ENCODE measurements around the gene KANSL3. TPM values are rescaled to one million over a fixed set of nuclear protein-coding genes. Genes with fewer than 3 reads are reported as not detected.
"Not testable (repeated sequence)": the region's sequence is repeated elsewhere in the genome, so short reads cannot be mapped to it uniquely, and the experiment has no call there.

The KANSL3 gene
- total RNA-seq, 1 donor from 2014 or later: 23.5 TPM

DNA sequence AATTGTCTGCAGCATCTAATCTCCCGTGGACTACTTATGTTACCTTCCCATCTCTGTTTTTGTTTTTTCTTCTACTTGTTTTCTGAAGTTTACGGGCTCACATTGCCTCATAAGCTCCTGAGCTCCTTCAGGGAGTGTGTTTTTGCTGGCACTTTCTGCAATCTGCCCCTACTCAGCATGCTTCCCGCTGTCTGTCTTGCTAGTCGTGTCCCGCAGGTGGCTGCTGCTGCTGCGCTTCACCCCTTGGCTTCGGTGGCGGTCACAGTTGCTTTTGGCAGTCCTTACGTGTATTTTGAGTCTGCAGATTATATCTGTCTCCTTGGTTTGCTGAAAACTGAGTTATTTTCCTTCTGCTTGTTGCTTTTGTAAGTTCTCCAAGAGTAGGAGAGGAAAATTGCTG is 41.7 kb upstream of the KANSL3 start:
- Histone ChIP-seq H3K4me1 (ENCODE audit: control insufficient read depth in 3 of 3, insufficient read depth in 3 of 3, low read length in 3 of 3) (no peaks in the 10 kb centered on the region), H3K27me3 (ENCODE audit: control insufficient read depth in 3 of 3, insufficient read depth in 3 of 3, low read length in 3 of 3) (peaks cover 0 to 9% (median 6%) of the 10 kb centered on the region in 3 donors), H3K9me3 (ENCODE audit: control insufficient read depth in 3 of 3, low read length in 3 of 3) (no peaks in the 10 kb centered on the region), H3K4me3 (ENCODE audit: low read length in 3 of 3) (no peak overlapping the region), H3K36me3 (ENCODE audit: control insufficient read depth in 3 of 3, insufficient read depth in 3 of 3, low read length in 3 of 3) (no peaks in the 10 kb centered on the region), H3K9ac (ENCODE audit: low read depth in 1 of 3, low read length in 3 of 3) (no peak overlapping the region), H3K27ac (ENCODE audit: low read depth, low read length) (no peak overlapping the region)

DNA sequence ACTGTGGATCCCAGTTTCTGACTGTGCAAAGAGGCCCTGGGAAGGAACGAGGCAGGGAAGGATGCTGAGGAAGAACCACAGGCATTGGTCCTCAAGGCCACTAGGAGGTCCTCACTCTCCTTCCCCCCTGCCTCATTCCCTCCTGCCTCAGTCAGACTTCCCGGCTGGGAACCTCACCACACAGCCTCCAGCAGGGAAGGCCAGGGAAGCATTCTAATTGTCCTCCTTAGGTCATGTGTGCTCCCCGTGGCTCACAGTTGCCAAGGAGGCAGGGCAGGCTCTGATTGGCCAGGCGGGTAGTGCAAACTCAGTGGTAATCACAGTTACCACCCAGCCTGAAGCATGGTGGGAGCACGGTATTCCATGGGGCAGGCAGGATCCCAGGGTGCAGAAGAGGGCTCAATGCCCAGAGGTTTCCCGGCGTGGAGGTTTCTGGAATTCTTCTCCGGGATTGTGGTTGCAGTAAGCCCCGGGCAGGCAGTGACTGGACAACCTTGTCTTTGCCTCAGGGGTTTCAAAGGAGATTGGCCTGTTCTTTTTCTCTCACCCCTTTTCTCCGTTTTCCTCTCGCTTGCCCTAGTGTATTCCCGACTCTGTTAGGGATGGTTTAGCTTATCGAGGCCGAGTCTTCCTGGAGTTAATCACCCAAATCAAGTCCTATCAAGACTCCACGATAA is 31.6 kb upstream of the KANSL3 start:
- H3K4me1 ChIP-seq (ENCODE audit: control insufficient read depth in 3 of 3, insufficient read depth in 3 of 3, low read length in 3 of 3): peaks cover 0 to 11% (median 6%) of the 10 kb centered on the region in 3 donors
- H3K27ac ChIP-seq (ENCODE audit: low read depth, low read length): no peak overlapping the region
- H3K4me3 ChIP-seq (ENCODE audit: low read length in 3 of 3): no peak overlapping the region
- H3K9ac ChIP-seq (ENCODE audit: low read depth in 1 of 3, low read length in 3 of 3): no peak overlapping the region
- peaks cover 0 to 12% (median 3%) of the 10 kb centered on the region in 3 donors for H3K27me3 ChIP-seq (ENCODE audit: control insufficient read depth in 3 of 3, insufficient read depth in 3 of 3, low read length in 3 of 3)
- H3K9me3 ChIP-seq (ENCODE audit: control insufficient read depth in 3 of 3, low read length in 3 of 3): no peaks in the 10 kb centered on the region
- H3K36me3 ChIP-seq (ENCODE audit: control insufficient read depth in 3 of 3, insufficient read depth in 3 of 3, low read length in 3 of 3): no peaks in the 10 kb centered on the region

GRCh38 chr2:96668771-96669170 is 30.7 kb upstream of the KANSL3 start:
- H3K27me3 ChIP-seq (ENCODE audit: control insufficient read depth in 3 of 3, insufficient read depth in 3 of 3, low read length in 3 of 3): peaks cover 0 to 12% (median 3%) of the 10 kb centered on the region in 3 donors
- no peaks in the 10 kb centered on the region for H3K36me3 ChIP-seq (ENCODE audit: control insufficient read depth in 3 of 3, insufficient read depth in 3 of 3, low read length in 3 of 3)
- H3K4me1 ChIP-seq (ENCODE audit: control insufficient read depth in 3 of 3, insufficient read depth in 3 of 3, low read length in 3 of 3): peaks cover 0 to 13% (median 9%) of the 10 kb centered on the region in 3 donors
- H3K9me3 ChIP-seq (ENCODE audit: control insufficient read depth in 3 of 3, low read length in 3 of 3): no peaks in the 10 kb centered on the region
- no peak overlapping the region for H3K27ac ChIP-seq (ENCODE audit: low read depth, low read length)
- no peak overlapping the region for H3K4me3 ChIP-seq (ENCODE audit: low read length in 3 of 3)
- H3K9ac ChIP-seq (ENCODE audit: low read depth in 1 of 3, low read length in 3 of 3): no peak overlapping the region

GRCh38 chr2:96665717-96666116 is 27.6 kb upstream of the KANSL3 start:
- H3K4me3 ChIP-seq (ENCODE audit: low read length in 3 of 3); H3K36me3 ChIP-seq (ENCODE audit: control insufficient read depth in 3 of 3, insufficient read depth in 3 of 3, low read length in 3 of 3); H3K9ac ChIP-seq (ENCODE audit: low read depth in 1 of 3, low read length in 3 of 3); H3K9me3 ChIP-seq (ENCODE audit: control insufficient read depth in 3 of 3, low read length in 3 of 3): not testable (repeated sequence)
- peak overlapping the region; percentile 79 for H3K27ac ChIP-seq (ENCODE audit: low read depth, low read length)
- H3K27me3 ChIP-seq (ENCODE audit: control insufficient read depth in 3 of 3, insufficient read depth in 3 of 3, low read length in 3 of 3): peaks cover 0 to 12% (median 3%) of the 10 kb centered on the region in 3 donors
- H3K4me1 ChIP-seq (ENCODE audit: control insufficient read depth in 3 of 3, insufficient read depth in 3 of 3, low read length in 3 of 3): peaks cover 0 to 13% (median 9%) of the 10 kb centered on the region in 3 donors

GRCh38 chr2:96665083-96665569 is 27.0 kb upstream of the KANSL3 start:
- Histone ChIP-seq H3K4me3 (ENCODE audit: low read length in 3 of 3) (no peak overlapping the region), H3K4me1 (ENCODE audit: control insufficient read depth in 3 of 3, insufficient read depth in 3 of 3, low read length in 3 of 3) (peaks cover 0 to 13% (median 9%) of the 10 kb centered on the region in 3 donors), H3K36me3 (ENCODE audit: control insufficient read depth in 3 of 3, insufficient read depth in 3 of 3, low read length in 3 of 3) (no peaks in the 10 kb centered on the region), H3K27me3 (ENCODE audit: control insufficient read depth in 3 of 3, insufficient read depth in 3 of 3, low read length in 3 of 3) (peaks cover 0 to 11% (median 3%) of the 10 kb centered on the region in 3 donors), H3K9me3 (ENCODE audit: control insufficient read depth in 3 of 3, low read length in 3 of 3) (no peaks in the 10 kb centered on the region), H3K9ac (ENCODE audit: low read depth in 1 of 3, low read length in 3 of 3) (peak overlapping the region in 1 of 3 donors; percentile 27), H3K27ac (ENCODE audit: low read depth, low read length) (peak overlapping the region; percentile 79)

- Histone ChIP-seq H3K4me1 (ENCODE audit: control insufficient read depth in 3 of 3, insufficient read depth in 3 of 3, low read length in 3 of 3) (peaks cover 0 to 13% (median 9%) of the 10 kb centered on the region in 3 donors), H3K36me3 (ENCODE audit: control insufficient read depth in 3 of 3, insufficient read depth in 3 of 3, low read length in 3 of 3) (no peaks in the 10 kb centered on the region), H3K4me3 (ENCODE audit: low read length in 3 of 3) (no peak overlapping the region), H3K27ac (ENCODE audit: low read depth, low read length) (peak overlapping the region; percentile 79), H3K9me3 (ENCODE audit: control insufficient read depth in 3 of 3, low read length in 3 of 3) (no peaks in the 10 kb centered on the region), H3K27me3 (ENCODE audit: control insufficient read depth in 3 of 3, insufficient read depth in 3 of 3, low read length in 3 of 3) (peaks cover 0 to 6% (median 0%) of the 10 kb centered on the region in 3 donors), H3K9ac (ENCODE audit: low read depth in 1 of 3, low read length in 3 of 3) (peak overlapping the region in 1 of 3 donors; percentile 27)
Observed at GRCh38 chr2:96664366-96664925, 26.3 kb upstream of the KANSL3 start.

- Histone ChIP-seq H3K9ac (ENCODE audit: low read depth in 1 of 3, low read length in 3 of 3) (no peak overlapping the region), H3K9me3 (ENCODE audit: control insufficient read depth in 3 of 3, low read length in 3 of 3) (no peaks in the 10 kb centered on the region), H3K27ac (ENCODE audit: low read depth, low read length) (no peak overlapping the region), H3K36me3 (ENCODE audit: control insufficient read depth in 3 of 3, insufficient read depth in 3 of 3, low read length in 3 of 3) (no peaks in the 10 kb centered on the region), H3K4me3 (ENCODE audit: low read length in 3 of 3) (no peak overlapping the region), H3K27me3 (ENCODE audit: control insufficient read depth in 3 of 3, insufficient read depth in 3 of 3, low read length in 3 of 3) (peaks cover 0 to under 1% (median 0%) of the 10 kb centered on the region in 3 donors), H3K4me1 (ENCODE audit: control insufficient read depth in 3 of 3, insufficient read depth in 3 of 3, low read length in 3 of 3) (peaks cover 0 to 13% (median 9%) of the 10 kb centered on the region in 3 donors)
Observed at GRCh38 chr2:96663829-96664228, 25.7 kb upstream of the KANSL3 start.

- H3K27ac ChIP-seq (ENCODE audit: low read depth, low read length): no peak overlapping the region
- no peak overlapping the region for H3K4me3 ChIP-seq (ENCODE audit: low read length in 3 of 3)
- no peak overlapping the region for H3K9ac ChIP-seq (ENCODE audit: low read depth in 1 of 3, low read length in 3 of 3)
- no peaks in the 10 kb centered on the region for H3K27me3 ChIP-seq (ENCODE audit: control insufficient read depth in 3 of 3, insufficient read depth in 3 of 3, low read length in 3 of 3)
- no peaks in the 10 kb centered on the region for H3K9me3 ChIP-seq (ENCODE audit: control insufficient read depth in 3 of 3, low read length in 3 of 3)
- peaks cover 0 to 13% (median 9%) of the 10 kb centered on the region in 3 donors for H3K4me1 ChIP-seq (ENCODE audit: control insufficient read depth in 3 of 3, insufficient read depth in 3 of 3, low read length in 3 of 3)
- no peaks in the 10 kb centered on the region for H3K36me3 ChIP-seq (ENCODE audit: control insufficient read depth in 3 of 3, insufficient read depth in 3 of 3, low read length in 3 of 3)
Observed at GRCh38 chr2:96663177-96663576, 25.1 kb upstream of the KANSL3 start.

DNA sequence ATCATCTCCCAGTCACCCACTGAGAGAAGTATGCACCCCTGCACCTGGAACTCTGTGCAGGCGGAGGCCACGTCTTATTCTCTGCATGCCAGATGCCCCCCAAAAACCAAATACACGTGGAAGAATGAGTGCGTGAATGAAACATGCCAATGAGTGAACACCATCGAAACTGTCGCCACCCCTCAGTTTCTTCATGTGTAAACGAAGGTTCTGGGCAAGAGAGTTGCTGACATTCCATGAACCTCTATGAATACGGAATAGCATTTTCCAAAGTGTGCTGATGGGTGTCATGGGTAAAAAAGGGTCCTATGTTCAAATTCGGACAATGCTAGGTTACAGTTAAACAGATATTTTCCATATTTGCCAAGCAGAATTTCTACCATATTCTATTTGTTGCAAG is 24.2 kb upstream of the KANSL3 start:
- no peak overlapping the region for H3K27ac ChIP-seq (ENCODE audit: low read depth, low read length)
- H3K9ac ChIP-seq (ENCODE audit: low read depth in 1 of 3, low read length in 3 of 3): no peak overlapping the region
- no peaks in the 10 kb centered on the region for H3K9me3 ChIP-seq (ENCODE audit: control insufficient read depth in 3 of 3, low read length in 3 of 3)
- no peaks in the 10 kb centered on the region for H3K27me3 ChIP-seq (ENCODE audit: control insufficient read depth in 3 of 3, insufficient read depth in 3 of 3, low read length in 3 of 3)
- no peak overlapping the region for H3K4me3 ChIP-seq (ENCODE audit: low read length in 3 of 3)
- H3K4me1 ChIP-seq (ENCODE audit: control insufficient read depth in 3 of 3, insufficient read depth in 3 of 3, low read length in 3 of 3): peaks cover 0 to 13% (median 9%) of the 10 kb centered on the region in 3 donors
- H3K36me3 ChIP-seq (ENCODE audit: control insufficient read depth in 3 of 3, insufficient read depth in 3 of 3, low read length in 3 of 3): no peaks in the 10 kb centered on the region

DNA sequence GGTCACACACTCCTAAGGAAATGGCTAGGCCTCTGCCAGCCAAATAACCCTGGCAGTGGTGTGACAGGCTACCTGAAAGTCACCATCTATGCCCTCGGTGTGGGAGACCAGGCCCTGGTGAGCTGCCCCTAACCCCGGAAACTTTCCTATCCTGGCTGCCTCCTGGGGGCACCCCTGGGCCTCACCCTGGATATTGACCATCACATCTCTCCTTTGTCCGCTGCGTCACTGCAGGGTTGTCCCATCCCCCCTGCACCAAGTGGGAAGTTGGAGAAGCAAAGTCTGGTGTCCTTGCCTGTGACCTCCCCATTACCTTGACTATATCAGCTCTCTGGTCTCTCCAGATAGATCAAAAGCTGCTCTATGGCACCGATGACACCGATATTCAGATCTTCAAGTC is 23.2 kb upstream of the KANSL3 start:
- Histone ChIP-seq H3K4me3 (ENCODE audit: low read length in 3 of 3) (no peak overlapping the region), H3K9ac (ENCODE audit: low read depth in 1 of 3, low read length in 3 of 3) (no peak overlapping the region), H3K9me3 (ENCODE audit: control insufficient read depth in 3 of 3, low read length in 3 of 3) (no peaks in the 10 kb centered on the region)

More for the DNA sequence above, 23.2 kb upstream of the KANSL3 start:
- Histone ChIP-seq H3K27me3 (ENCODE audit: control insufficient read depth in 3 of 3, insufficient read depth in 3 of 3, low read length in 3 of 3) (no peaks in the 10 kb centered on the region), H3K27ac (ENCODE audit: low read depth, low read length) (no peak overlapping the region), H3K36me3 (ENCODE audit: control insufficient read depth in 3 of 3, insufficient read depth in 3 of 3, low read length in 3 of 3) (no peaks in the 10 kb centered on the region), H3K4me1 (ENCODE audit: control insufficient read depth in 3 of 3, insufficient read depth in 3 of 3, low read length in 3 of 3) (peaks cover 0 to 13% (median 9%) of the 10 kb centered on the region in 3 donors)

All from skeletal muscle tissue (tissue), 4 donors.